Mesodermal cell (in vitro differentiated cells): ENCODE data around the gene MED28.

Experiments used
- H3K27ac ChIP-seq: 2 replicates; pipeline ENCODE4 v1.7.0; 2013; ENCODE audit warnings: mild to moderate bottlenecking, low read depth, low read length, moderate library complexity; ENCODE audit not compliant: severe bottlenecking
- H3K36me3 ChIP-seq: 2 replicates; pipeline ENCODE4 v1.7.1; 2013; ENCODE audit warnings: mild to moderate bottlenecking, low read length, moderate library complexity; ENCODE audit not compliant: control insufficient read depth, insufficient read depth
- H3K4me1 ChIP-seq: one replicate; pipeline ENCODE4 v1.7.1; 2013; ENCODE audit warnings: mild to moderate bottlenecking, low read length; ENCODE audit not compliant: insufficient read depth, control insufficient read depth, poor library complexity, severe bottlenecking
- H3K4me3 ChIP-seq: 2 replicates; pipeline ENCODE4 v1.7.0; 2013; ENCODE audit warnings: low read length, control low read depth, mild to moderate bottlenecking; ENCODE audit not compliant: insufficient read depth, poor library complexity, severe bottlenecking; ENCODE audit errors: extremely low read depth
- H3K9me3 ChIP-seq: 2 replicates; pipeline ENCODE4 v1.7.1; 2013; ENCODE audit warnings: mild to moderate bottlenecking, low read length, moderate library complexity; ENCODE audit not compliant: control insufficient read depth
- WGBS, 2 experiments: methylation state at CpG; one replicate each; pipeline ENCODE4 v1.1.5; 2013; ENCODE audit warnings: missing lambda C conversion rate in 2 of 2; ENCODE audit not compliant: insufficient coverage in 2 of 2; 5-methylcytosine and 5-hydroxymethylcytosine counted together

Gene MED28

GRCh38 chr4:17665346-17665745 is 50.9 kb downstream of the MED28 start:
- Histone ChIP-seq H3K4me3 (no peak overlapping the region), H3K27ac (no peak overlapping the region), H3K9me3 (no peaks in the 10 kb centered on the region), H3K36me3 (no peaks in the 10 kb centered on the region), H3K4me1 (no peaks in the 10 kb centered on the region)
- WGBS, 2 experiments, result 67% methylated on average over 1 of the region's 1 CpG; no CpG with 5 or more reads in 1 of the 2 experiments

DNA sequence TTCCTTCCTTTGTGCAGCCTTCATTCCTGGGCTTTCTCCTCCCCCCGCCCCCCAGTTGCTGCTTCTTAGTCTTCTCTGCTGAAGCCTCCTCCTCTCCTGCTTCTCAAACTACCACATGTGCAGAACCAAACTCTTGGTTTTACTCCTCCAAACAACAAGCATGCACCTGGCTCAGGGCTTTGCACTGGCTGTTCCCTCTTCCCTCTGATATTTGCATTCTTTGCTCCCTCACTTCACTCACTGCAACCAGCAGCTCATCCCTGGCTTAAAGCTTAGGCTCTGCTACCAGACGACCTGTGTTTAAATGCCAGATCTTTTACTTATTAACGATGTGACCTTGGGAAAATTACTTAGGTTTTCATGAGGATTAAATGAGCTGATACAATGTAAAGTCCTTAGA is 51.4 kb downstream of the MED28 start:
- no peak overlapping the region for H3K27ac ChIP-seq
- 69 to 78% methylated on average over 1 to 2 of the region's 3 CpGs for WGBS, 2 experiments
- H3K9me3 ChIP-seq, result no peaks in the 10 kb centered on the region
- H3K4me3 ChIP-seq, result no peak overlapping the region
- no peaks in the 10 kb centered on the region for H3K4me1 ChIP-seq
- no peaks in the 10 kb centered on the region for H3K36me3 ChIP-seq

- H3K4me3 ChIP-seq, result no peak overlapping the region
- no peaks in the 10 kb centered on the region for H3K4me1 ChIP-seq
- H3K27ac ChIP-seq, result no peak overlapping the region
- WGBS, 2 experiments, result 90 to 95% methylated on average over 2 of the region's 3 CpGs
- no peaks in the 10 kb centered on the region for H3K9me3 ChIP-seq
- no peaks in the 10 kb centered on the region for H3K36me3 ChIP-seq
Observed at GRCh38 chr4:17667253-17667652, 52.8 kb downstream of the MED28 start.

DNA sequence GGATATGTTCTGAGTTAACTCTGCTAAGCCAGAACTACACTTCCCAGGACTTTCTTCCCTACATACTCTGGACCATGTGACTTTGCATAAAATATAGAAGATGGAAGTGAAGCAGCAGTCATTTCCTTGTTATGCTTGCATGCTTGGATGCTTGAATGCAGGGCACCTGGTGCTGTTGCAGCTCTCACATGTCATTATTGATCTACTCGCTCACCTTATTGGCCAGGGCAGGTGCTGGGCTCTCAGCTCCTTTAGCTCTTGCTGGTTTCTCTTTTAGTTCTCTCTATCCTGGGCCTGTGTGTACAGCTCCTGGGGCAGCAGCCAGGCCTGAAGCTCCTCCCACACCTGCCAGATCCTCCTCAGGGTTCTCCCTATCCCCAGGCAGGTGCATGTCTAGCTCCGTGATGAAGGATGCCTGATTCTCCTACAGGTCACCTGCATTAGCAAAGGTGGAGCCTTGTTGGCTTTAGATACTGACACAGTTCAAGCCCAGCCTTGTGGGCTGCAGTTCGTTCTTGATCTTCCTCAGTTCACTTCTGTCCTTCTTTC is 53.3 kb downstream of the MED28 start:
- 80 to 94% methylated on average over 3 of the region's 3 CpGs for WGBS, 2 experiments
- Histone ChIP-seq H3K36me3 (no peaks in the 10 kb centered on the region), H3K4me1 (no peaks in the 10 kb centered on the region), H3K9me3 (no peaks in the 10 kb centered on the region), H3K27ac (no peak overlapping the region), H3K4me3 (no peak overlapping the region)

DNA sequence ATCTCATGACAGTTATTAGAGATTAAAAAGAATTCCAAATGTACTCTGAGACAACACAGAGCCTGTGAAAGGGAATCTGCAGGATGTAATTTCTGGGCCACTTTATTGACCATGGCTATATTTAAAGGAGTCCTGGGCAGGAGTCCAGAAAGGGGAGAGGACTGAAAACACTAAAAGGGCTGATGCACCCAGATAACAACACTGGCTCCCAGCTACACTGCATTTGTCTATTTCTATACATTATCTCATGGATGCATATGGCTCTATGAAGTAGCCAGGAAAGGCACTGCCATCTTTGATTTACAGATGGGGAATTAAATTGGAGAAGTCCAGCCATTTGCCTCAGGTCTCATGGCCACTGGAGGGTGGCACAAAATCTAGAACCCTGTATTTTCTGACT is 56.0 kb downstream of the MED28 start:
- Histone ChIP-seq H3K4me1 (no peaks in the 10 kb centered on the region), H3K36me3 (no peaks in the 10 kb centered on the region), H3K27ac (no peak overlapping the region), H3K9me3 (no peaks in the 10 kb centered on the region), H3K4me3 (no peak overlapping the region)

- H3K36me3 ChIP-seq, result no peaks in the 10 kb centered on the region
- WGBS, 2 experiments, result no CpG with 5 or more reads among the region's 5 CpGs
- no peaks in the 10 kb centered on the region for H3K4me1 ChIP-seq
- no peaks in the 10 kb centered on the region for H3K9me3 ChIP-seq
- no peak overlapping the region for H3K27ac ChIP-seq
- H3K4me3 ChIP-seq, result no peak overlapping the region
Observed at GRCh38 chr4:17680559-17681280, 66.3 kb downstream of the MED28 start.

DNA sequence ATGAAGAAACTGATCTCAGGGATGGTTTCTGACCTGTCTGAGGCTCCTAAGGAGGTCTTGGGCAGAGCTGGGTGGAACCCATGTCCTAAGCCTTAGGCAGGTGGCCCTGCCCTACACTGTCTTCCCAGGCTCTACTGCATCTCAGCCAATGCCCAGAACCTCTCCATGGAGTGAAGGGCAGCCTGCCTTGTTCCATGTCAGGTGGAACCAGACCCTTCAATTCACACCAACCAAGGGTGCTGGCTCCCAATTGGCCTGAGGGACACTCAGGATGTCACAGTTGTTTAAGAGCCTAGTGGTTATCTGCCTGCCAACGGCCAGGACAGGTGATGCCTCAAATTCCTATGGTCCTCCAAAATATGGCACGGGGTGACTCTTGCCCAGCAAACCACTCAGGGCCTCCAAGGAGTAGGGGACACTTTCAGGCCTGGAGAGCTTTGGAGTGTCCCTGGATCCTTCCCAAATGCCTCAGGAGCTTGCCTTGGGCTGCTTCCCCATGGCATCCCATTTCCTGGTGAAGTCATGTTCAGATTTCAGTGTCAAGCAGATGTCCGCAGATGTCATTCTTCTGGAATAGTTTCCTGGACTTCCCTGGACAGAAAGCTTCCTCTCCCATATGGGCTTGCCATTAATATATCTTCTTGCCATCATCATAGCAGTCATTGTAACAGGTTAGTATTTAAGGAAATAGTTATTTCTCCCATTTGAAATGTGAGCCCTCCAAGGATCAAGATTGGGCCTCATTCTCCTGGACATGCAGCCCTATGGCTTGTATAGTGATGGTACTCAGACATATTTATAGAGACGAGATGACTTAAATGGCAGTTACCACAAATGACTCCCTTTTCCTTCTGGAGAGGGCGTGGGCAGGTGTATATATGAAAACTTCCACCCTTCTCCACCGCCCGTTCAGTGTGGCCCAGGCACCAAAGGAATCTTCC is 67.1 kb downstream of the MED28 start:
- H3K4me3 ChIP-seq, result no peak overlapping the region
- H3K4me1 ChIP-seq, result no peaks in the 10 kb centered on the region
- WGBS, 2 experiments, result 75 to 83% methylated on average over 2 to 3 of the region's 7 CpGs
- no peaks in the 10 kb centered on the region for H3K9me3 ChIP-seq
- no peaks in the 10 kb centered on the region for H3K36me3 ChIP-seq
- H3K27ac ChIP-seq, result no peak overlapping the region

GRCh38 chr4:17682222-17682566 is 67.8 kb downstream of the MED28 start:
- WGBS, 2 experiments, result 88% methylated on average over 1 of the region's 2 CpGs; no CpG with 5 or more reads in 1 of the 2 experiments
- H3K4me1 ChIP-seq, result no peaks in the 10 kb centered on the region
- H3K4me3 ChIP-seq, result no peak overlapping the region
- H3K27ac ChIP-seq, result no peak overlapping the region
- no peaks in the 10 kb centered on the region for H3K36me3 ChIP-seq
- H3K9me3 ChIP-seq, result no peaks in the 10 kb centered on the region
